HG02642 (cell line): ENCODE results near the gene HUS1.
"Not testable (repeated sequence)": the region's sequence is repeated elsewhere in the genome, so short reads cannot be mapped to it uniquely, and the experiment has no call there.

Experiments used
- ATAC-seq: cut with Tn5 transposase; IDR thresholded peaks from one replicate; pipeline ENCODE4 v1.9.1; 2021; ENCODE audit warnings: mild to moderate bottlenecking; ENCODE audit not compliant: unreplicated experiment, poor library complexity

Gene HUS1

DNA sequence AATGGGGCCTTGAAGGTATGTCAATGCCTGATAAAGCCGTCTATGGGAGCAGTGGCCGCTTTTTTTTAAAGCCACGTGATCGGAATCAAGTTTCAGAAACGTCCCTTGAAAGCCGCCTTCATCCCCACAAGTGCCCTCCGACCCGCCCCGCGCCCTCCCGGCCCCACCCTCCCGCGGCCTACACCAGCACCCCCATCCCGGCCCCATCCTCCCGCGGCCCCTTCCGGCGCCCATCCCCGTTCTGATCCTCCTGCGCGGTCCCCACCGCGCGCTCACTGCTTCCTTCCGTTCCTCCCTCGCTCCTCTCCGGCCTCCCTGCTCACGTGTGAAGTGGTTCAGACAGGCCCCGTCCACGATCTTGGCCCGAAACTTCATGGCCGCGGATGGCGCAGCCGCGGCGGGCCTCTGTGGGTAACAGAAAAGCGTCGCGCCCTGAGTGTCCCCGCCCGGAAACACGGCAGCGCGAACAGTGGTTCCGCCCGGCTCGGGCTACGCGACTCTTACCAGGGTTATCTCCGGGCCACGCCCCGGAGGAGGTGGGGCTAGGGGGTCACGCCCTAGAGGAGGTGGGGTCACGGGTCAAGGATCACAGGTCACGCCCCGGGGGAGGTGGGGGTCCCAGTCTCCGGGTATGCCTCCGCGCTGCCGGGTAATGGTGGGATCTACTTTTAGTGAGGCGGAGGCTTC lies at the start of gene HUS1:
Gene HUS1, minus strand, starts transcription at position 471 of the 687 bp plus-strand sequence. Its CDS starts 96 bp downstream, at position 375.
- peak; percentile 99 for ATAC-seq

DNA sequence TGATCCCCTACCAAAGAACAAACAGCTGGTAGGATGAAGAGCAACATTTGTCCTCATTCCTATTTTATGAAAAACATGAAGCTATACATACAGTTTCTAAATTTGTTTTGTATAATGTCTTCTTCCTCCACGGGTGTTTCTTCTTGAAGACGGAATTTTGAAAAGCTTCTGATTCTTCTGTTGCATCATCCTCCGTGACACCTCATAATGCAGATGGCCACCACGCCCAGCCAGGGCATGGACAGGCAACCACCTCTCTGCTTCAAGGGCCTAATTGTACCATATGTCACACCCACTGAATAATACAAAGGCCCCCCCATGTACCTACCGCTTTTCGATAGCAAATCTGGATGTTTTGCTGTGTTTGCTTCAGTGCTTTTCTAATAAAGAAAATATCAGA lies 49.5 kb upstream of the HUS1 start, which contains the start of gene SUN3:
Gene SUN3, minus strand, starts transcription at position 170 of the 400 bp plus-strand sequence. Its CDS starts 169 bp downstream, at position 1.
- ATAC-seq = no peak

DNA sequence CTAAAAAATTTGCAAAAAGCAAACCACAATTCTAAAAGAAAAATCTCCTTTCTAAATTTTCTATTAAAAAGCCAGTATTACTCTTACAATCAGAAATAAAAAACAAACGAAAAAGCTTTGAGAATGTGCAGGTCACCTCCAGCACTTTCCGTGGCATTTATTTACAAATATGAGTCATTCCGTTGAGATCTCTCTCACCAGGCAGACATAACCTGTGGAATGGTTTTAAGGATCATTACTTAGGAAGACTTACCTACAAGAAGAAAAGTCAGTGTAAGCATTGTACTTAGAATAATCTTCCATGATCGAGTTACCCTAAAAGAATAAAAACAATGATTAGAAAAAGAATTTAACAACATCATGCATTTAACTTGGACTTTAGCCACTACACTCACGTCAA lies 46.2 kb upstream of the HUS1 start:
- ATAC-seq = no peak

DNA sequence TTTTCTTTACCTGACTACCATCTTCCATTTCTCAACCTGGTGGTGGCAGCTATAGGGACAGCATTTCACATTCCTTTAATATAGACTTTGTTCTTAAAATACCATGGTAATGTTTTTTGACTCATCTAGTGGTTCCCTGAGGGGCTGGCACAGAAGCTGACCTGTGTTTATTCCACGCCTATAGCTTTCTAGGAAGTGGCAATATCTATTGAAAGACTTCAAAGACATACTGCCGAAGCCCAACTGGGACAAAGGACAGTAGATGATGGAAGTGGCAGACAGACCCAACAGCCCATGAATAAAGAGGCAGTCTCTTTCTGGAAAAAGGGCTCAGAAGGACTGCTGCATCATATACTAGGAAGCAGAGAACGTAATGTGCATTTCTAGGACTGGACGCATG lies 38.3 kb upstream of the HUS1 start:
- no peak for ATAC-seq

DNA sequence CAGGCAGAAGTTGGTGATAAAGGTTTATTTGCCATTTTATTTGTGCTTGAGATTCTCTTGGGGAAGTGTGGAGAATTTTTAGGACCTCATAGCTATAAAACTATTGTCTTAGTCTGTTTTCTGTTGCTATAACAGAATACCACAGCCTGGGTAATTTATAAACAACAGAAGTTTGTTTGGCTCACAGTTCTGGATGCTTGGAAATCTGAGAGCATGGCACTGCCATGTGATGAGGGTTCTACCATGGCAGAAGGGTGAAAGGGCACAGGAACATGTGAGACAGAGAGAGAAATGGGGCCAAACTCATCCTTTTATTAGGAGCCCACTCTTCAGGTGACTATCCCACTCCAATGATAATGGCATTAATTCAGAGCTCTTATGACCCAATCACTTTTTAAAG lies 37.2 kb upstream of the HUS1 start:
- no peak for ATAC-seq

DNA sequence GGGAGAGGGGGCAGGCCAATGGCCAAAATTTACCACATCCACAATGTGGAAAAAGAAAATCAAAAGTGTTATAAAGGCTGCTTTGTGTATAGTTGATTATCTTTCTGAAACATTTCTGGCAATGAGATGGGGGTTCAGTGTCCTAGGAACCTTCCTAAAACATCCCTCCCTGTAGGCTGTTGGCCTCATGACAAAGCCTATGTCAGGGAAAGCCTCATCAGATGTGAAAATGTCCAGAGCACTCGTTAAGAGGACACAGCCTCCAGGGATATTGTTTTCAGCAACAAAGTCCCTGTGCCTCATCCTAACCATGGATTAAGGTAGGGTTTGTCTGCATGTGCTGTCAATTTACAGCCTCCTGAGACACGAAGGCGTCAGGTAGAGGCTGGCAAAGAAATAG lies 32.5 kb upstream of the HUS1 start:
- ATAC-seq = no peak

DNA sequence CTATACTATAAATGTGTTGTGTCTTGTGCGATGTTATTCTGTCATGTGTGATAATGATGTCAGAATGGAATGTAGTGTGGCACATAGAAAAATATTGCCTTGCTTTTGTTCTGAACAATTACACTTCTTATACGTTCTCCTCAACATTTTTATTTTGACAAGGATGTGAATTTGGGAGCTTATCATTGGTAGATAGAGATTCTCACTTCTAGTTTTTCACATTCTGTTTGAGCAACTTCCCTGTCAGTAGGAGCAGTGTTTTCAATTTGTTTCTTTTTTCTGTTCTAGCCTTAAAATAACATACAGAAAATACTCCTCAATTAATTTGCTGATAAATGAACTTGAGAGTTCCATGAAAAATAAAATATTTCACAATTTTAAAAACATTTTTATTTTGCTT lies 31.9 kb upstream of the HUS1 start:
- no peak for ATAC-seq

DNA sequence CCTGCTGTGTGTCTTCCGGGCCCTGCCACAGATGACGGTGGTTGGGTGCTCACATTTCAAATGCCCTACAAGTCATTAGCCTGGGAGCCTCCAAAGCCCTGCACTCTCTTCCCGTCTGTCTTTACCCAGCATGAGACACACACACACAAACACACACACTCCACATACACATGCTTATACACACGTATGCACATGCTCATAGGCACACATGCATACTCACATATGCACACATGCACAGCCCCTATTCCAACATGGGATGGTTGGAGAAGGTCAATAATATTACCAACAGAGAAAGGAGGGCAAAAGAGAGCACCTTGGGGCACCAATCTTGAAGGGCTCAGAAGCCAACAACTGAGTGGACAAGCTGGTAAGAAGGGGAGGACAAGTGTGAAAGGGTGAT lies 30.5 kb upstream of the HUS1 start:
- ATAC-seq = no peak

DNA sequence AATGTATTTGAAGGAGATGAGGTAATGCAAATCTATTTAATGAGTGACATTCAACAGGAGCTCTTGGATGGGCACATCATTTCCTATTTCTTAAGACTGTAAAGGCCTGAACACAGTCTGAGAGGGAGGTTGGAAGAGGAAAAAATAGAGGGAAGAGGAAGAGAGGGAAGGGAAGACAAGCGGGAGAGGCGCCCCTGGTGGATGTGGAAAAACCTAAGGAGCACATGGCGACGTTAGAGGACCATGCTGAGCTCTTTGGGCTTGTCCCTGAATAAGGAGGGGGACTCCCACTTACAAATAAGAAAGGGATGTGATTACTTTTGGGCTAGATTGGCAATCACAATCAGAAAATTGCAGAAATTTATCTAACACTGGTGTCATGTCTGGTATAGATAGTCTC lies 29.8 kb upstream of the HUS1 start:
- ATAC-seq = no peak

DNA sequence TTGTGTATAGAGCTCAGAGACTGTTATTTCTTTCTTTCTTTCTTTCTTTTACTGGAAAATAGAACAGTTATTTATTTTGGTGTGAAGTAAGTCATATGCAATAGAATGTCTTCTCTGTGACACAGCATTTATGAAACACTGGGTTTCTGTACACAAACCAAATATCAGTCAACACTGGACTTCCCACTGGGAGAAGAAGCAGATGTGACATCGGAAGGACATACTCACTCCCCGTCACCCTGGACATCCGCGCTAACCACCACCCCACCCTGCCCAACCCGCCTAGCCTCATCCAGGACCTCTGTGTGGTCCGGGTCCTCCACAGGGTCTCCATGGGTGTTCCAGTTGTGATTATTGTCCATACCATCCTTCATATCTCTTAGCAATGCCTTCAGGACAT lies 27.5 kb upstream of the HUS1 start:
- ATAC-seq = no peak

DNA sequence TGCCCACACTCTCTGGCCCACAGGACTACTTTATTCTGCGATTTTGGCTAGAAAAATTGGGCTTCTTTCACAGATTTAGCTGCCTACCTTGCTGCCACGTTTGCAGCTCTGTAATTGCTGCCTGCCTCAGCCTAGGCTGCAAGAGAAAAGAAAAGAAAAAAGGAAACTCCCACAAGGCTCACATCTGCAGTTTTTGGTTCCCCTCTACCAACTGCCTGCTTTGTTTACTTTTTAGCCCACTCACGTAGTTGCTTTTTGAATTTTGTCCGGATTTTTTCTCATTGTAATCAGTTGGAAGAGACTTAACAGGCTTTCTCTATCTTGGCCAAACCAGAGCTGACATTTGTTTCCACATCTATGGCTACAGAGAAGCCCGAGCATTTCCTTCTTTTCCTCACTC lies 25.2 kb upstream of the HUS1 start:
- ATAC-seq = peak; percentile 57

DNA sequence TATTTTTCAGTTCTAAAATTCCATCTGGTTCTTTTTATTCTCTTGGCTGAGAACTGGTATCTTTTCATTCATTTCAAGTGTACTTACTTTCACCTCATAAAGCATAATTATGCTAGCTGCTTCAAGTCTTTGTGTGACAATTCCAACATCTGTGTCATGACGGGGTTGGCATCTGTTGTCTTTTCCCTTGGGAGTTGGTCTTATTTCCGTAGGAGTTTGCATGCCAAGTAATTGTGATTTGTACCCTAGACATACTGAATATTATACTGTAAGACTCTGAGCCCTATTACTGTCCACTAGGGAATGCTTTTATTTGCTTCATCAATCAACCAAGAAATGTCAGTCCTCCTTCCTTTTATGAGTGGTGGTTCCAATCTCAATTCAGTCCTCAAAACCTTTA lies 24.6 kb upstream of the HUS1 start:
- ATAC-seq = no peak

DNA sequence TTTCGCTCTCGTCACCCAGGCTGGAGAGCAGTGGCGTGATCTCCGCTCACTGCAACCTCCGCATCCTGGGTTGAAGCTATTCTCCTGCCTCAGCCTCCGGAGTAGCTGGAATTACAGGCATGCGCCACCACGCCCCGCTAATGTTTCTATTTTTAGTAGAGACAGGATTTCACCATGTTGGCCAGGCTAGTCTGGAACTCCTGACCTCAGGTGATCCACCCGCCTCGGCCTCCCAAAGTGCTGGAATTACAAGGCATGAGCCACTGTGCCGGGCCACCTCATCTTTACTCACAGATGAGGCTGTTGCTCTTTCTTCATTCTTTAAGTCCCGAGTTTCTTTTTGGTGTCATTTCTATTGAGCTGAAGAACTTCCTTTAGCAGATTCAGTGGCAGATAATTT lies 20.7 kb upstream of the HUS1 start:
- ATAC-seq = not testable (repeated sequence)

DNA sequence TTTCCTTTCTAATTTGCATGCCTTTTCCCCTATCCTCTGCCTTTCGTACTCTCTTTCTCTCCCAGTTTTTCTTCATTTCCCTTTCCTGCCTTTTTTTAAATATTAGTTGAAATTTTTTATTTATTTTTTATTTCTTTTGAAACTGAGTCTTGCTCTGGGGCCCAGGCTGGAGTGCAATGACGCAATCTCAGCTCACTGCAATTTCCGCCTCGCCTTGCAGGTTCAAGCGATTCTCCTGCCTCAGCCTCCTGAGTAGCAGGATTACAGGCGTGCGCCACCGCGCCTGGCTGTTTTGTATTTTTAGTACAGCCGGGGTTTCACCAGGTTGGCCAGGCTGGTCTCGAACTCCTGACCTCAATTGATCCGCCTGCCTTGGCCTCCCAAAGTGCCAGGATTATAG lies 20.0 kb upstream of the HUS1 start:
- no peak for ATAC-seq

DNA sequence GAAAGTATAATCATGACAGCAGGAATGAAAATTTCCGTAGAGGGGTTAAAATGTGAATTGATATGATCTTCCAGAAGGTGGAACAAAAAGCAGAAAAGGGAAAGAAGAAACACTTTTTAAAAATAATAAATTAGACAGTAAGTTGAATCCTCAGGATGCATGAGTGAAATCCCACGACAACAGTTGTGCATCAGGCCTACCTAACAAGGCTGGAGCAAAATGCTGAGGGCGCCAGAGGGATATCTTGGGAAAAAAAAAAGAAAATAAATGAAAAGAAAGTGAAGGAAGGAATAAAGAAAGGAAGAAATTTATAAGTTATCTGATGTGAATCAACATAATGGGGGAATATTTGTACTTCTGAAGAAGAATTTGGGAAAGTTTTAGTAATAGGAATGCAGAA lies 13.0 kb upstream of the HUS1 start:
- ATAC-seq = no peak

DNA sequence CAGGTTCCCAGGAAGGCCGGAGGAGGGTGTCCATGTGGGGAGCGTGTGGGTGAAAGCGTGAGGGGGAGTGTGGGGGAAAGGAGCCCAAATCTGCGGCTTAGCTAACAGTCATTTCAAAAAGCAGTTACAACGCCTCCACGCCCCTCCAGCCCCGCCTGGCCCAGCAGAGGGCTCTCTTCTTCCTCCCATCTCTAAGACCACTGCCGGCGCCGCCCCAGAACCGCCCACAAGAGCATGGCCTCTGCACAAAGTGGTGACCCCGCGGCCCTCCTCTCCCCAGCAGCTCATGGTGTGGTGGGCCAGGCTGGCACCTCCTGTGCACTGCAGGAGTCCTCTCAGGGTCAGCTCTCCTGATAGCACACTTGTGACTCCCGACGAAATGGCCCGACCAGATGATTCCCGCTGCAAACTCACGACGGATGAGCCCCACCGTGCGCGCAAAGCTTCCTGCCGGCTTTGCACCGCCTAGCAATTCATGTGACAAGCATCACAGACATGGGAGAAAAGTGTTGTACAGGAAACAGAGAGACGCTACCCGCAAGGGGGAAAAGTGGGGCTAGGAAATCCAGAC lies 12.4 kb upstream of the HUS1 start:
- peak; percentile 99 for ATAC-seq

DNA sequence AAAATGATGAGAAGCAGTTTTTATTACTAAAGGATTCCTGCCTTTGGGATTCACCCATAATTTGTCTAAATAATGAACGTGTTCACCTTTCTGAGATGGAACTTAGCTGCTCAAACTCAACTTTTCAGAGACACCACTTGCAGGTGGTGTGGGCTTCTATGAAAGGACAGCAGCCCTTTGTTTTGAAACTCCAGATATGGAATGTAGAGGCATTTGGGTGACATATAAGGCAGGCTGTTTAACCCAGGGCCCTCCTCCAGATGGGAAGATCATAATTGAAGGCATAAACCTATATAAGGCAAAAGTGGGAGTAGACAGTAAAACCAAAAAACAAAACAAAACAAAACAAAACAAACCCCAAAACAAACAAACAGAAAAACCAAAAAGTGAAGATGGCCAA lies 11.9 kb upstream of the HUS1 start:
- no peak for ATAC-seq

DNA sequence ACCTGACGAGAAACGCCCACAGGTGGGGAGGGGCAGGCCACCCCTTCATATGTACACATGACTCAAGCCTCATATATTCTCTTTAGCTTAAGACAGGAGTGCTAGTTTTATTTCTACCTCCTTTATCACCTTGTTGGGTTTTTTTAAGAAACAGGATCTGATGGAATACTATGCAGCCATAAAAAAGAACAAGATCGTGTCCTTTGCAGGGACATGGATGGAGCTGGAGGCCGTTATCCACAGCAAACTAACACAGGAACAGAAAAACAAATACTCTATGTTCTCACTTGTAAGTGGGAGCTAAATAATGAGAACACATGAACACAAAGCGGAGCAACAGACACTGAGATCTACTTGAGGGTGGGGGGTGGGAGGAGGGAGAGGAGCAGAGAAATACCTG lies 11.2 kb upstream of the HUS1 start:
- ATAC-seq = no peak

DNA sequence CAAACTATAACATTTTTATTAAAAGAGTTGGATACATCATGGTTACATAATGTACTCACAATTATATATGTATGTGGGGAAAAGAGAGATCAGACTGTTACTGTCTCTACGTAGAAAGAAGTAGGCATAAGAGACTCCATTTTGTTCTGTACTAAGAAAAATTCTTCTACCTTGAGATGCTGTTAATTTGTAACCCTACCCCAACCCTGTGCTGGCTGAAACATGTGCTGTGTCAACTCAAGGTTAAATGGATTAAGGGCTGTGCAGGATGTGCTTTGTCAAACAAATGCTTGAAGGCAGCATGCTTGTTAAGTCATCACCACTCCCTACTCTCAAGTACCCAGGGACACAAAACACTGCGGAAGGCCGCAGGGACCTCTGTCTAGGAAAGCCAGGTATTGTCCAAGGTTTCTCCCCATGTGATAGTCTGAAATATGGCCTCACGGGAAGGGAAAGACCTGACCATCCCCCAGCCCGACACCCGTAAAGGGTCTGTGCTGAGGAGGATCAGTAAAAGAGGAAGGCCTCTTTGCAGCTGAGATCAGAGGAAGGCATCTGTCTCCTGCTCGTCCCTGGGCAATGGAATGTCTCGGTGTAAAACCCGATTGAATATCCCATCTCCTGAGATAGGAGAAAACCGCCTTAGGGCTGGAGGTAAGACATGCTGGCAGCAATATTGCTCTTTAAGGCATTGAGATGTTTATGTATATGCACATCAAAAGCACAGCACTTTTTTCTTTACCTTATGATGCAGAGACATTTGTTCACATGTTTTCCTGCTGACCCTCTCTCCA lies 10.4 kb upstream of the HUS1 start:
- ATAC-seq = not testable (repeated sequence)

DNA sequence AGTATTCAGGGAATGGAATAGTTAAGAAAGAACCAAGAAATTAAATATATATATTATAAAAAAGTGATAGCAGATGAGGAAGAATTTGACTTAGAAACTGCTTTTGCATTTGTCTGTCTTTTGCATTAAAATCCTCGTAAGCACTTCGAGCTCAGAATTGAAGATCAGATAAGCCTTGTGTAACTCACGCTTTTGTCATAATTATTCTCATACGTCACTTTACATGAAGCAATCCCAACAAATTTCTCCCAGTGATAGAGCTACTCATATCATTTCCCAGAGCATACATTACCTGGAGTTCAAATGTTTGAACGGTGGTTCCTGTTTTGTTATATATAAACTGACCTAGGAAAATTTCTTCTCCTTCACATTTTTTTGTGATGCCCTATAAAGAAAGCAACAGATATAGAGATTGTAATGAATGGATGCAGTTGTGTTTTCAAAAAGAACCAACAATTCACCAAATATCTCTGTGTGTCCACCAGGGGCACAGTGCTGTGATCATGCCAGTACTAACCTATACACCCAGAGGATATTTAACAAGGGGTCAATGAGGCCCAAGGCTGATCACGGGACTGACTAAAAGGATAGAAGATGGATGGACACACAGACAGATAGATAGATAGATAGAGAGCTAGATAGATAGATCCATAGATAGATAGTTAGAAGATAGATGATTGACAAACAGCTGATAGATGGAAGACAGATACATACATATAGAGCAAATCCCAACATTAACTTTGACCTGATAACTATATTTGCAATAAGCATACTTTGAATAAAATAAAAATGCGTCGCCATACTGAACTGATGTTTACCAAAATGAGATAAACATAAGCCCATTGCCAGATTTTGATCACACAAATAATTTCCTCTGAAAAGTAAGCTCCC lies 9.3 kb upstream of the HUS1 start:
- no peak for ATAC-seq

DNA sequence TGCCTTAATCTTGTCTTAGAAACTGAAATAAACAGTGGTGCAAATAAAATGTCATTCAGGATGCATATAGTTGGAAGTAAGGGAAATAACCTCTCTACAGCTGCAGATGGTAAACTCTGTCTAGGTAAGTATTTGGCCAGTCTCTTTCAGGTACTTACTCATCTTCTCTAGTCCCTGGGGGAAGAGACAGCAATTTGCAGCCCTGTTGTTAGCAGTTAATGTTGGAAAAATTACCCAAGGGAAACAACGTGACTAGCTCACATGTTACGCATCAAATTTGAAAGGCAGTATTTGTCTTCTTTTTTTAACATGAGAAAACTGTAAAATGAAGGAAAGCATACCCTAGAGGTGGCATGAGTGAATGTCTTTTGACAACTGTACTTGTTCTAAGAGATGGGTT lies 3.2 kb upstream of the HUS1 start:
- ATAC-seq = no peak
